CD4-positive, alpha-beta T cell treated with Interleukin-4 for 1 hour (primary cell): ENCODE results near the gene EXOC6B.

Experiments used
- DNase-seq, 2 donors: peaks; one replicate each; pipeline ENCODE4 v3.0.0-alpha.2; 2020 to 2022

EXOC6B gene

DNA sequence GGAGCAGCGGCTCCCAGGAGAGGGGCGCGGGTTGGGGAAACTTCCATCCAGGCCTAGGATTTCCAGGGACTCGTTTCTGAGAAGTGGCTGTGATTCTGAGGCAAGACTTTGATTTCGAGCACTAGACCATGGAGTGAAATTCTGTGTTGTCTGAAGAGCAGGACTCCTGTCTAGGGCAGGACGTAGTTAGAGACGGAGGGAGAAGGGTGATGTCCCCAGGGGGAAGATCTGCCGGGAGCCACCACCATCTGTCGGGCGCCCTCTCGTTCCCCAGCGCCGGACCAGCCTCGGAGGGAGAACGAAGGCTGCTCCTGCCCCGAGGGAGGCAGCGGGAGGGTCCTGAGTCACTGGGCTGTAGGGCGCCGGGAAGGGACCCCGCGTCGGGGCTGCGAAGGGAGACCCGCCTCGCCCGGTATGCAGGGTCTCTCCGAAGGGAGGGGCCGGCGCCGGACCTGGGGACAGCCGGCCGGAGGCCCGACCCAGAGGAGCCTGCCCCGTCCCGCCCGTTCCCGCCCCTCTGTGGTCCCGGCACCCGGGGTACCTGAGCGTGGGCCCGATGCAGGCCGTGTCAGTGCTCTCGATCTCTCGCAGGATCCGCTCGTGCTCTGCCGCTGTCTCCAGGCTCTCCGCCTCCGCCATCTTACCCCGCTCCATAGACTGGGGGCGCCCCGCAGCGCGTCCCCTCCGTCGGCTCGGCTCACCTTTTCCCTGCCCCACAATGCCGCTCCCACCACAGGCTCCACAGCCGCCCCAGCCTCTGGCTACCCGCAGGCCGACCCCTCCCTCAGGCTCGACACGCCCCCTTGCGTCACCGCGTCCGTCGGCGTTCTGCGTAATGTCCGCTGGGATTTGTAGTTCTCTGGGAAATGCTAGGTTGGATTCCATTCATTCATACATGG lies at the start of gene EXOC6B:
Gene EXOC6B, minus strand, starts transcription at position 777 of the 899 bp plus-strand sequence.
- peak; percentile 86 to 88 for DNase-seq

DNA sequence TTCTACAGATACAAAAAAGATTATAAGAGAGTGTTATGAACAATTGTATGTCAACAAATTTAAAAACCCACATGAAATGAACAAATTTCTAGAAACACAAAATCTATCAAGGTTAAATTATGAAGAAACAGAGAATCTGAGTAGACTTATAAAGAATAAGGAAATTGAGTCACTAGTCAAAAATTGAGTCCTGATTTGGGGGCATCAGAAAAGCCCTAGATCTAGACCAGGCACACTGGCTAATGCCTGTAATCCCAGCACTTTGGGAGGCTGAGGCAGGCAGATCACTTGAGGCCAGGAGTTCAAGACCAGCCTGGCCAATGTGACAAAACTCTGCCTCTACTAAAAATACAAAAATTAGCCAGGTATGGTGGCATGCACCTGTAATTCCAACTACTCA lies 46.0 kb upstream of the EXOC6B start:
- no peak for DNase-seq

DNA sequence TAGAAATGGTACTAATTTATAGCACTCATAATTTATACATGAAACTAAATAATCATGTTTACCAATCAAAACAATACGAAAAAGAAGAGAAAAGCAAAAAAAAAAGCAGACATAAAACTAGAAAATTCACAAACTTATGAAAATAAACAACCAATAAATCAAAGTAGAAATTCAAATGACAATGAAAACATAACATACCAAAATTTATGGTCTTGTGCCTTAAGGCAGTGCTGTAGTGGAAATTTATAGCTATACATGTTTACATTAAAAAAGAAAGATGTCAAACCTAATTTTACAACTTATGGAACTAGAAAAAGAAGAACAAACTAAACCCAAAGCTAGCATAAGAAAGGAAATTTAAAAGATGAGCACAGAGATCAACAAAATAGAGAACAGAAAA lies 45.2 kb upstream of the EXOC6B start:
- no peak for DNase-seq

- DNase-seq, result no peak
Observed at GRCh38 chr2:72864500-72864899, 38.7 kb upstream of the EXOC6B start.

DNA sequence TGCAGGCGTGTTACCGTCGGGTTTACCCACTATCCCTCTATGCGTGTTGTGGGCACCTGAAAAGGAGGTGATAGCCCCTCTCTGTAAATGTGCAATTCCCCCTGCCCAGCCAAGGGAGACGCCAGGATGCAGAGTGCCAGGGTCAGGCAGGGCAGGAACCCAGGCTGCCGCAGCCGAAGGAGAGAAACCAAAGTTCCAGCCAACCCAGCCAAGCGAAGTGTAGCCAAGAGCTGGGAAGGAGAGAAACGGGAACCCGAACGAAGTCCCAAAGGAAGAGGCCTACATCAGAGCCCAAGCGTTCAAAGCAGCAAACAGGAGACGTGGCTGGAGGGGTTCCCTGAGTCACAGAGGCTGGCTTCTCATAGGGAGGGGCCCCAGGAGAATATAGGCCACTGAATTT lies 37.2 kb upstream of the EXOC6B start:
- no peak for DNase-seq

DNA sequence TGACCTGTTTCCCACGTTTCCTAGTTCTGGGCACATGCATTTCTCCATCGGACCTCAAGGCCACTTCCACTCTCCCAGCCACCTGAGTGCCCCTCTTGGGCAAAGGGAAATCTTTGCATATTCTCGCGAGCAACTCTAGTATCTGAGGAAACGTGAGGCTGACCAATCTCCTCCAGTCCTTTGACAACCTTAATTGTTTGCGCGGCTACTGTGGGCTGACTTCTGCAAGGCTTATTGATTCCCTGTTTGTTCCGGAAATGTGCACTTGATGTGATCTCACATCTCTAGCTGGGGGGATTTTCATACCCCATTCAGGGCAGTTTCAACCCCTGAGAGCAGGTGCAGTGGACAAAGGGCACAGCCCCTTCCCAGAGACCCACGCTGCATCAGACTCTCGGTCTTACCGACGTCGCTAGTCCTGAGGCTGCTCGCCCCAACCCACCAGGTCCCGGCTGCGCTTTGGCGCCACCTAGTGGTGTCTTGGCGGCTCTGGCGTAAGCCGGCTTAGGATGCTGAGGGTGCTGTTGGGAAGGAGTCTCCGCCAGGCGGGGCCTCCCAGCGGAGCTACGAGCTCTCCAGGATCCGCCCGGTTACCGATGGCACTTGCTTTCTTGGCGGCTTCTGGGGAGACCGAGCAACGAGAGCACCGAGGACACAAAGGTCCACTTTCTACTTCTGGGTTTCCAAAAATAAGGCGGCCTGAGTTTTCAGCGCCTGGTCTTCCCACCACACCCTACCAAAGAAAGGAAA lies 36.6 kb upstream of the EXOC6B start:
- peak; percentile 82 for DNase-seq

DNA sequence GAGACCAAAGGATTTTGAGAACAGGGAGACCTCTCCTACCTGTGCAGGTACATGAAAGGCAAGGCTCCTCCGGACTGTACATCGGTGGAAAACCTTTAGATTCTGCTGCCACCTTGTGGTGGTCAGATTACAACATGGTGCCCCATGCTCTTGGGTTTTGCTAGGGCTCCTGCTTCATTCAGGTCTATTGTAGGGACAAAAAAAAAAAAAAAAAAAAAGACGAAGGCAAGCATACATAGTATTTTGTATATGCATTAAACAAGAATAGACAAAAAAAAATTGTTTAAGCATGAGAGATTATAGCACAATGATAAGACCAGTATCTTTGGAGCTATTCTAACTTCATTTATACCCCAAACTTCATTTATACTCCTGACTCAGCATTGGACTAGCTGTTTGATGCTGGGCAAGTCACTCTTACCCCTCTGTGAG lies 34.0 kb upstream of the EXOC6B start:
- DNase-seq, result peak; percentile 65 to 71

DNA sequence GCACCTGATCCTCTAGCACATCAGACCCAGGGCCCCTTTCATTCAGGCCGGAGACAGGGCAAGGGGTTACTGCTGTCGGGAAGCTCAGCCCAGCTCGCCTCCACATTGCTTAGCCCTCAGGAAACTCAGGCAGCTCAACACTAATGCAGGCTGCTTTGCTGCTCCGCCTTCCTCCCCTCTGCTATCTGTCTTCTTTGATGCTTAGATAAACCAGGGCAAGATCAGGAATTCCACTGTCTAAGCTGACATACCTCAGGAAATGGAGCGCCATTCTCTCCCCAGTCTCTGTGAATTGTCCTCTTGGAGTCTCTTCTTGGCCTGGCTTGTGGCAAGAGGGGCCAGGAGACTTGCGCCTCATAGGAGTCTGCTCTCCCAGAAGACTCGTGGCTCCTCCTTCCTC lies 25.5 kb upstream of the EXOC6B start:
- DNase-seq, result no peak

GRCh38 chr2:72849138-72849462 lies 23.3 kb upstream of the EXOC6B start:
- DNase-seq, result no peak

DNA sequence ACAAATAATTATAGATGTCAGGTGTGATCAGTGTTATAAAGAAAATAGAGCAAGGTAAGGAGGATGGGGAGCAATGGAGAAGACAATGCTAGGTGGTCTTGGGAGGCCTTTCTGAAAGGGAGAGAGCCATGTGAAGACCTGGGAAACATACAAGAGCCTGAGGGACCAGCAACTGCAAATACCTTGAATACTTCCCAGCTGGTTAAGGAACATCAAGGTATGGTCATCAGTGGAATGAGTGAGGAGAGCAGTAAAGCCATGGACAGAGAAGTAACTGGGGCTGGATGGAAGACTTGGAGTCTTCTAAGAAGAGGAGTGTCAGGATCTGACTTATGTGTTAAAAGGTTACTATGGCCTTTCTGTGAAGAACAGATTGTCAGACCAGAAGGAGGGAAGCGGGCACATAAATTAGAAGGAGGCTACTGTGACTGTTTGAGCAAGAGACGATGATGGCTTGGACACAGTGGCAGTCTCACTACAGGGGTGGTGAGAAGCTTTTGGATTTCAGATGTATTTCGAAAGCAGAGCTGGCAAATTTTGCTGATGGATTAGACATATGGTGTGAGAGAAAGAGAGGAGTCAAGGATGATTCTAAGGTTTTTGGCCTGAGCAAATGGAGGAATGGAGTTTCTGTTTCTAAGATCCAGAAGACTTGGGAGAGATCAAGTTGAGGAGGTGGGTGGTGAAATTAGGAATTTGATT lies 22.8 kb upstream of the EXOC6B start:
- DNase-seq, result no peak

- DNase-seq, result no peak
Observed at GRCh38 chr2:72847534-72848315, 21.9 kb upstream of the EXOC6B start.

DNA sequence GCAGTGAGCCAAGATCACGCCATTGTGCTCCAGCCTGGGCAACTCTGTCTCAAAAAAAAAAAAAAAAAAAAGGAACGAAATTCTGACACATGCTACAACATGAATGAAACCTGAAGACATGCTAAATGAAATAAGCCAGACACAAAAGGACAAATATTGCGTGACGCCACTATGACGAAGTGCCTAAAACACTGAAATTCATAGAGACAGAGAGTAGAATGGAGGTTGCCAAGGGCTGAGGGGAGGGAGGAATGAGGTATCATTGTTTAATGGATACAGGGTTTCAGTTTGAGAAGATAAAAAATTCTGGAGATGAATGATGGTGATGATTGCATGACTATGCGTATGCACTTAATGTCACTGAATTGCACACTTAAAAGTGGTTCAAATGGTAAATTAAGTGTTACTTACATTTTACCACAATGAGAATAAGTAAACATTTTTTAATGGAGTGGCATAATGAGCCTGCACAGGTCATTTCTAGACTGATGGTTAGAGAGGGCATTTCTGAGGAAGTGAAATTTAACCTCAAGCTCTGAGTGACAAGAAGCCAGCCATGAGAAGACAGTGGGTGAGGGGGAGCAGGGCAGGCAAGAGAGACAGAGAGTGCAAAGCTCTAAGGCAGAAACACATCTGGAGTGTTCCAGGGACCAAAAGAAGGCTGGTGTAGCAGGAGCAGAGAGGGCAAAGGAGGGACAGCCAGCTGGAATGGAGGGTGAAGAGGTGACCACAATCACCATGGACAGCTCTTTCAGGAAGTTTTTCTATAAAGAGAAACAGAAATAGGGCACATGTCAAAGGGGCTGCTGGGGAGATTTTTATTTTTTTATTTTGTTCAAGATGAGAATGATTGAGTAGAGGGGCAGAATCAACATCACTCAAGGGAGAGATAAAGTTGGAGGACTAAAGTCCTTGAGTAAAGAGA lies 20.6 kb upstream of the EXOC6B start:
- DNase-seq, result no peak

DNA sequence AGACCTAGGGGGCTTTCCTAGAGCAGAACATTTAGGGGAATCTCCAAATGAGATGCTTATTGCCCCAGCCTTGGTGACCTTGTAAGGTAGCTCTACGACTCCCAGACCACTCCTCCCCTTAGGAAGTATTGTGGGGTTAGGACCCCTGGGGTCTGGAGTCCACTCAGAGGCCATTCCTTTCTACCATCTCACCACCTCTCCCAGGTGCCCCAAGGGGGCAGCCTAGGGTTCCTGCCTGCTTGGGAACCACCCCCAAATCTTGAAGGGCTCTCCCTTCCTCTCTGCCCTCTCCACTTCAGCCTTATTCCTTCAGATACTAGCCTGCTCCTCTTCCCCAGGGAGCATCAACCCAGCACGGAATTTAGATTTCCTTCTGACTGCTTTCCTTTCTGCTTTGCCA lies 17.5 kb upstream of the EXOC6B start:
- DNase-seq, result no peak

GRCh38 chr2:72841462-72842125 lies 15.8 kb upstream of the EXOC6B start:
- DNase-seq, result no peak

DNA sequence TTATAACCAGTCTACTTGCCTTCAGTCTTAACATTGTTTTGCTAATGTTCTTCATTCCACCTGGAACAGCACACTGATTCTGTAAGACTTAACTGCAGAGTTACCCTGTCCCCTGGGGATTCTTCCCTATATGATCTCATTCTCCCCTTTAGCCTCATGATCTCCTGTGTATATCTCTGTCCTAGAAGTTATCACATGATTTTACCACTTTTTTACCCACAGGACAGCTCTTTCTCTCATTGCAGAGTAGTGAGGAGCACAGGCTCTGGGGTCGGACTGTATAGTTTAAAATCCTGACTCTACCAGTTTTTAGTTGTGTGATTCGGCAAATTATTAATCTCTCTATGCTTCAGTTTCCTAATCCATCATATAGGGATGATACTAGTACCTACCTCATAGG lies 14.2 kb upstream of the EXOC6B start:
- no peak for DNase-seq

DNA sequence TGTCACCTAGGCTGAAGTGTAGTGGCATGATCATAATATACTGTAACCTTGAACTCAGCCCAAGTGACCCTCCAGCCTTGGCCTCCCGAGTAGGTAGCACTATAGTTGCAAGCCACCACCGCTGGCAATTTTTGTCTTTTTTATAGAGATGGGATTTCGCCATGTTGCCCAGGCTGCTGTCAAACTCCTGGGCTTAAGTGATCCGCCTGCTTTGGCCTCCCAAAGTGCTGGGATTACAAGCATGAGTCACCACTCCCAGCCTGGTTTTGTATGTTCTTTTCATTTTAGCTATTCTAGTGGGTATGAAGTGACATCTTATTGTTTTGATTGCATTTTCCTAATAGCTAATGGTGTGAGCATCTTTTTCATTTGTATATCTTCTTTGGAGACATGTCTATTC lies 11.3 kb upstream of the EXOC6B start:
- DNase-seq, result no peak

DNA sequence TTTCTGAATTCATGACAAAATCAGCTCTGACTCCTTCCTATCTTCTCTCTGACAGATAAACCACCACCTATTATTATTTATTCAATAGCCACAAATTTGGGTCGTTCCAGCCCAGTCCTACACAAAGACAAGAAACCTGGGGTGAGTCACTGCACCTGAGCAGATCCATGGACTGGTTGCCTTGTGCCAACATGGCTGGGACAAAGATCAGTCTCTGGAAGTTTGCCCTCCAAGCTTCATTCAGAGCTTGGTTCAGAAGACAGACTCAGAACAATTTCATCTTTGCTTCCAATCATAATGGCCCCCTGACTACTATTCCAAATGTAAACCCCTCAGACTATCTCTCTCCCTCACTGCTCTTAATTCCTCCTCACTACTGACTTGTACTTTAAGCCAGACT lies 9.6 kb upstream of the EXOC6B start:
- no peak for DNase-seq

GRCh38 chr2:72834596-72834995 lies 8.8 kb upstream of the EXOC6B start:
- no peak for DNase-seq

- peak in 1 of 2 donors; percentile 32 for DNase-seq
Observed at GRCh38 chr2:72833084-72833714, 7.4 kb upstream of the EXOC6B start.

GRCh38 chr2:72830273-72830672 lies 4.4 kb upstream of the EXOC6B start:
- no peak for DNase-seq
